HUES6 (cell line): ENCODE data around the gene FGF21.
"Not testable (repeated sequence)": the region's sequence is repeated elsewhere in the genome, so short reads cannot be mapped to it uniquely, and the experiment has no call there.

Experiments used
- H3K27ac ChIP-seq: 2 replicates; pipeline ENCODE4 v1.7.0; 2013; ENCODE audit warnings: low read depth, mild to moderate bottlenecking, low read length, inconsistent platforms
- H3K27me3 ChIP-seq: 2 replicates; pipeline ENCODE4 v1.6.1; 2013; ENCODE audit warnings: low read length; ENCODE audit not compliant: control insufficient read depth, insufficient read depth
- H3K36me3 ChIP-seq: 2 replicates; pipeline ENCODE4 v1.6.1; 2013; ENCODE audit warnings: low read length; ENCODE audit not compliant: control insufficient read depth, insufficient read depth
- H3K4me1 ChIP-seq: 2 replicates; pipeline ENCODE4 v1.6.1; 2013; ENCODE audit warnings: low read length; ENCODE audit not compliant: control insufficient read depth, insufficient read depth
- H3K4me3 ChIP-seq: 2 replicates; pipeline ENCODE4 v1.5.1; 2013; ENCODE audit warnings: low read depth, low read length
- H3K9ac ChIP-seq: one replicate; pipeline ENCODE4 v1.6.1; 2013; ENCODE audit warnings: mild to moderate bottlenecking, low read length
- H3K9me3 ChIP-seq: 2 replicates; pipeline ENCODE4 v1.6.1; 2013; ENCODE audit warnings: low read depth, low read length; ENCODE audit not compliant: control insufficient read depth, insufficient read depth

Gene FGF21

DNA sequence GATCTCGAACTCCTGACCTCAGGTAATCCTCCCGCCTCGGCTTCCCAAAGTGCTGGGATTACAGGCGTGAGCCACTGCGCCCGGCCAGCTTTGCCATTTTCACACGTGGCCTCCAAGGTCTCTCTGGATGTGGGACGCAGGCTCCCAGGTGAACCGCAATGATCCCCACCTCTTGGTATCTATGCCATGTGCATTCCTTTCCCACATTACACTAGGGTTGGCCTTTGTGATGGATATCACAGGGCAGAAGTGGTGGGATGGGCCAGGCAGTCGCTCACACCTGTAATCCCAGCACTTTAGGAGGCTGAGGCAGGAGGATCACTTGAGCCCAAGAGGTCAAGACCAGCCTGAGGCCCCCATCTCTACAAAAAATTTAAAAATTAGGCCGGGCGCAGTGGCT, 22.4 kb downstream of the FGF21 start:
- Histone ChIP-seq H3K4me3 (no peak overlapping the region), H3K4me1 (no peaks in the 10 kb centered on the region), H3K9me3 (no peaks in the 10 kb centered on the region; the same call in 1 of the 2 replicates), H3K36me3 (no peaks in the 10 kb centered on the region), H3K27me3 (no peaks in the 10 kb centered on the region), H3K9ac (no peak overlapping the region), H3K27ac (no peak overlapping the region)

DNA sequence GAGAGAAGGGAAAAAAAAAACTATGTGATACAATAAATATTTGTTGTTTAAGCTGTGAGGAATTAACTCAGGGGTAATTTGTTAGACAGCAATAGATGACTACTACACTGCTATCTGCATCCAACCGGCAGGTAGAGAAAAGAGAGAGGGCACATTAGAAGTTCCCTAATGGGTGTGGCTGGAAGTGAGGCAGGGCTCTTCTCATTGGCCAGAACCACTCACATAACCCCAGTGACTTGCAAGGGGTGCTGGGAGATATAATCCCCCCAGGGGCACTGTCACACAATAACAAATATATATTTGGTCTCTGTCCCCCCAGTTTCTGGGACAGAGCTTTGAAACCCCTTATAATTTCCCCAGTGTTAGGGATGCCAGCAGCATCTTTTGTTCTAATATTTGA, 24.3 kb downstream of the FGF21 start:
- no peak overlapping the region for H3K4me3 ChIP-seq
- no peak overlapping the region for H3K9ac ChIP-seq
- no peaks in the 10 kb centered on the region; the same call in 1 of the 2 replicates for H3K9me3 ChIP-seq
- H3K27ac ChIP-seq, result no peak overlapping the region
- no peaks in the 10 kb centered on the region for H3K36me3 ChIP-seq
- no peaks in the 10 kb centered on the region for H3K27me3 ChIP-seq
- no peaks in the 10 kb centered on the region for H3K4me1 ChIP-seq

DNA sequence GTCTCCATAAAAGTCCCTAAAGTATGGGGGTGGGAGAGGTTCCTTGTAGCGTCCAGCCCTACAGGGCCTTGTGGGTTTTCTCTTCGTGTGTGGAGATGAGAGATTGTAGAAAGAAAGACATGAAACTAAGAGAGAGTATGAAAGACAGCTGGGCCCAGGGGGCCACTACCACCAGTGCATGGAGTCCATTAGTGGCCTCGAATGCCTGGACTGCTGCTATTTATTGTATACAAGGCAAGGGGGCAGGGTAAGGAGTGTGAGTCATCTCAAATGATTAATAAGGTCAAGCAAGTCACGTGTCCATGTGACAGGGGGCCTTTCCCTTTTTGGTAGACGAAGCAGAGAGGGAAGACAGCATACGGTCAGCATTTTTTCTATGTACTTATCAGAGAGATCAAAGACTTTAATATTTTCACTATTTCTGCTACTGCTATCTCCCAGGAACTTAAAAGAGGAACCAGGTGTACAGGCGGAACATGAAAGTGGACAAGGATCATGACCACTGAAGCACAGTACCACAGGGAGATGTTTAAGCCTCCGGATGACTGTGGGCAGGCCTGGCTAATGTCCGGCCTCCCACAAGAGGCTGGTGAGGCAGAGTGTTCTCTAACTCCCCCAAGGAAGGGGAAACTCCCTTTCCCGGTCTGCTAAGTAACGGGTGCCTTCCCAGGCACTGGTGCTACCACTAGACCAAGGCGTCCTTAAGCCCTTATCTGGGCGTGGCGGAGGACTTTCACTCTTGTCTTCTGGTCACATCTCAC, 25.5 kb downstream of the FGF21 start:
- H3K4me1 ChIP-seq, result no peaks in the 10 kb centered on the region
- no peak overlapping the region for H3K4me3 ChIP-seq
- H3K27ac ChIP-seq, result no peak overlapping the region
- H3K9ac ChIP-seq, result no peak overlapping the region
- no peaks in the 10 kb centered on the region for H3K27me3 ChIP-seq
- H3K36me3 ChIP-seq, result no peaks in the 10 kb centered on the region
- H3K9me3 ChIP-seq, result no peaks in the 10 kb centered on the region; the same call in 1 of the 2 replicates

DNA sequence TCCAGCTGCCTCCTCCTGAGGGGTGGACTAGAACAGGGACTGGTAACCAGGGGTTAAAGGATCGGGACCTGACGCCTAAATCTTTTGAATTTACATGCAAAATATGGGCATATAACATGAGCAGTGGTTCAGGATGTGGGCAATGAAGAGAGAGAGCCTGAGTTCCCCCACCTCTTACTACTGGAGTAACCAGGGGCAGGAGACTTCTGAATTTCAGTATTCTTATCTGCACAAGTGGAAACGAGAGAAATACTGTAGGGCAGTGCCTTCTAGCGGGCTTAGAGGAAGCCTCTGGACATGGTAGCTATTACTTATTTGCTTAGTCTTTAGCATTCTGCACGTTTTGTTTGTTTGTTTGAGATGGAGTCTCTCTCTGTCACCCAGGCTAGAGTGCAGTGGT, 29.2 kb downstream of the FGF21 start:
- Histone ChIP-seq H3K4me1 (no peaks in the 10 kb centered on the region), H3K9ac (no peak overlapping the region), H3K4me3 (no peak overlapping the region), H3K9me3 (no peaks in the 10 kb centered on the region), H3K36me3 (no peaks in the 10 kb centered on the region), H3K27ac (no peak overlapping the region), H3K27me3 (no peaks in the 10 kb centered on the region)

DNA sequence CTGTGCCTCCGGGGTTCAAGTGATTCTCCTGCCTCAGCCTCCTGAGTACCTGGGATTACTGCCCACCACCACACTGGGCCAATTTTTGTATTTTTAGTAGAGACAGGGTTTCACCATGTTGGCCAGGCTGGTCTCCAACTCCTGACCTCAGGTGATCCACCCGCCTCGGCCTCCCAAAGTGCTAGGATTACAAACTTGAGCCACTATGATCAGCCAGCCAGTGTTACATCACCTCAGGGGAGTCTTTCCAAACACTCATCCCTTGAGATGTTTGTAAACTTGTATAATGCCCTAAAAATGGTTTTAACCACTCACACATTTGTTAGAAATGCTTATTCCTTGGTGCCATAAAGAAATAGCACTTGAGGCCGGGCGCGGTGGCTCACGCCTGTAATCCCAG, 31.1 kb downstream of the FGF21 start:
- not testable (repeated sequence) for H3K4me1 ChIP-seq, H3K27me3 ChIP-seq, H3K36me3 ChIP-seq, H3K9me3 ChIP-seq, H3K9ac ChIP-seq, H3K4me3 ChIP-seq, H3K27ac ChIP-seq

DNA sequence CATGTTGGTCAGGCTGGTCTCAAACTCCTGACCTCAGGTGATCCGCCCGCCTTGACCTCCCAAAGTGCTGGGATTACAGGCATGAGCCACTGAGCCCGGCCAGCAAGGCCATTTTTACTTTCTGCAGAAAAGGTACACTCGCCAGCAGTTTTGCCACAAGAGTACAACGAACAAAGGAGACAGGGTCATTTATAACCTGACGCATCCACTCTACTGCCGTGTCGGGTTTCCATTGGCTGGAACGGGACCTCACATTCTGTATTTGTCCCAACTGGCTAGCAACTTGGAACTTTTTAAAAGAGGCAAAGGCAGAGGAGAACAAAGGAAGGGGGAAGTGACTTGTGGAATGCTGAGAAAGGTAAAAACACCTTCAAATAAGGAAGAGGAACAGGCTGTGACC, 32.0 kb downstream of the FGF21 start:
- not testable (repeated sequence) for H3K4me3 ChIP-seq, H3K36me3 ChIP-seq, H3K4me1 ChIP-seq, H3K9ac ChIP-seq, H3K27ac ChIP-seq, H3K9me3 ChIP-seq, H3K27me3 ChIP-seq

DNA sequence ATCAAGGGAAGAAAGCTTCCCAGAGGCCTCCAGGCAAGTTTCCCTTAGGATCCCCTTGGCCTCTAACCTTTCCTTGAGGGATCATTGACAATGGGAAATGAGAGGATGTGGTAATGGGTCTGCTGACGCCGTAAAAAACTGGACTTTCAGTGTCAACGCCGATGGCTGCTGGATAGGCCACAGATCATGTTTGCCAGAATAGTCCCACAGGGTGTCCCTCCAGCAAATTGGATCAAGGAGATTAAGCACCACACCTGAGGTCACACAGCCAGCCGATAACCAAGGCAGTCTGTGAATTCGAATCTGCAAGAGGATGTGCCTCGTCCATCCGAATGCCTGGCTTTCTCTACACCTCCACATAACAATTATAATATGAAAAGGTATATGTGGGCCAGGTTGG, 37.9 kb downstream of the FGF21 start:
- Histone ChIP-seq H3K4me3 (no peak overlapping the region), H3K9me3 (no peaks in the 10 kb centered on the region), H3K27me3 (no peaks in the 10 kb centered on the region), H3K9ac (no peak overlapping the region), H3K27ac (no peak overlapping the region), H3K4me1 (no peaks in the 10 kb centered on the region), H3K36me3 (no peaks in the 10 kb centered on the region)

DNA sequence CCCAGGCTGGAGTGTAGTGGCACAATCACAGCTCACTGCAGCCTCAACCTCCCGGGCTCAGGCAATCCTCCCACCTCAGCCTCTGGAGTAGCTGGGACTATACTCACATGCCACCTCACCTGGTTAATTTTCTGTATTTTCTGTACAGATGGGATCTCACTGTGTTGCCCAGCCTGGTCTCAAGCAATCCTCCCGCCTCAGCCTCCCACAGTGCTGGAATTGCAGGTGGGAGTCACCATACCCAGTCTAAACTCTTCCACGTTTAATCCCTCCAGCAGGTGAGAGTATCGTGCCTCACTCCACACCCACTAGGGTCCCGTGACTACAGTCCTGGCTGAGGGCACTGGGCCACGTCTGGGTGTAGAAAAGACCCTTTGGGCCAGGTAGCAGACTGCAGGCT, 39.0 kb downstream of the FGF21 start:
- Histone ChIP-seq H3K9me3 (no peaks in the 10 kb centered on the region), H3K36me3 (no peaks in the 10 kb centered on the region), H3K4me1 (peaks cover 5% of the 10 kb centered on the region), H3K27me3 (no peaks in the 10 kb centered on the region), H3K27ac (no peak overlapping the region), H3K4me3 (no peak overlapping the region), H3K9ac (no peak overlapping the region)

DNA sequence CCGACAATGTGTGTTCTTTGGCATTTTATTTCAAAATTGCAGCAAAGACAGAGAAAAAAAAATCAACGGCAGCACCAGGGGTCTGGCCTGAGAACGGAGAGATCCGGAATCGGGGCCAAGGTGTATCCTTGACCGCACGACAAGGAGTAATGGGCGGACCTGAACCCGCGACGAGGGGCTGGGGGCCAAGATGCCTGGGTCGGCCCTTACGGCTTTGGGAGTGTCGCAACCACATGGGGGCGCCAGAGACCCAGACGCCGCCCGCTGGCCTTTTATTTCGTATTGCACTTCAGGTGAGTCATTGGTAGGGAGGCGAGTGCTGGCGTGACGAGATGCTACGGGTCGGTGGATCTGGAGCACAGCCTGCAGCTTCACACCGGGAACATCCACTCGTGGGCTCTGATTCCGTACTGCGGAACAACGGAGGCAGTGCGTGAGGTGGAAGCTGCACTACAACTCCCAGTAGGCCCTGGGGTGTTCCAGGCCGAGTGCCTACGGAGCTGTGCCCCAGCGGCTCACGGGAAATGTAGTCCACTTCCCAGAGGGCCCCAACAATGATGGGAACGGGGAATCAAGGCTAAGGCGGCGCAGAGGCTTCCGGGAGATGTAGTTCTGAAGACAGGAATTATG, 39.8 kb downstream of the FGF21 start:
- H3K4me1 ChIP-seq, result peaks cover 9% of the 10 kb centered on the region
- no peaks in the 10 kb centered on the region for H3K9me3 ChIP-seq
- H3K9ac ChIP-seq, result peak overlapping the region; percentile 63
- H3K4me3 ChIP-seq, result peak overlapping the region; percentile 84
- H3K36me3 ChIP-seq, result no peaks in the 10 kb centered on the region
- H3K27ac ChIP-seq, result no peak overlapping the region
- no peaks in the 10 kb centered on the region for H3K27me3 ChIP-seq

DNA sequence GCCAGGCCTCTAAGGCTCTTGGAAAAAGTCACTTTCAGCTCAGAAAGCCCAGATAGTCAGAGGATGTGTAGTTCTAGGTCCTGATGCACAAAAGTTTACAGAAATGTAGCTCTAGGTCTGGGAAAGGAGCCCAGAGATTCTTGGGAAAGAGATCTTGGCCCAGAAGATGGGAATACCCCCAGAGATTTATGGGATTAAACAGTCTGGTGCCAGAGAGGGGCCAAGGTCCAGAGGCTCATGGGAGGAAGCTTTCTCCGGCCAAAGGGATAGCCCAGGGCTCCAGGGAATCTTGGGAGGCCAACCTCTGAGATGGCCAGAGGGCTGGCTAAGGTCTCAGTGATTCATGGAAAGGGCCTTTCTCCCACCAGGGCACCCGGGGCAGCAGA, 40.4 kb downstream of the FGF21 start:
- H3K4me3 ChIP-seq, result no peak overlapping the region
- H3K9ac ChIP-seq, result no peak overlapping the region
- H3K27me3 ChIP-seq, result no peaks in the 10 kb centered on the region
- no peaks in the 10 kb centered on the region for H3K36me3 ChIP-seq
- H3K27ac ChIP-seq, result no peak overlapping the region
- peaks cover 9% of the 10 kb centered on the region for H3K4me1 ChIP-seq
- no peaks in the 10 kb centered on the region for H3K9me3 ChIP-seq

DNA sequence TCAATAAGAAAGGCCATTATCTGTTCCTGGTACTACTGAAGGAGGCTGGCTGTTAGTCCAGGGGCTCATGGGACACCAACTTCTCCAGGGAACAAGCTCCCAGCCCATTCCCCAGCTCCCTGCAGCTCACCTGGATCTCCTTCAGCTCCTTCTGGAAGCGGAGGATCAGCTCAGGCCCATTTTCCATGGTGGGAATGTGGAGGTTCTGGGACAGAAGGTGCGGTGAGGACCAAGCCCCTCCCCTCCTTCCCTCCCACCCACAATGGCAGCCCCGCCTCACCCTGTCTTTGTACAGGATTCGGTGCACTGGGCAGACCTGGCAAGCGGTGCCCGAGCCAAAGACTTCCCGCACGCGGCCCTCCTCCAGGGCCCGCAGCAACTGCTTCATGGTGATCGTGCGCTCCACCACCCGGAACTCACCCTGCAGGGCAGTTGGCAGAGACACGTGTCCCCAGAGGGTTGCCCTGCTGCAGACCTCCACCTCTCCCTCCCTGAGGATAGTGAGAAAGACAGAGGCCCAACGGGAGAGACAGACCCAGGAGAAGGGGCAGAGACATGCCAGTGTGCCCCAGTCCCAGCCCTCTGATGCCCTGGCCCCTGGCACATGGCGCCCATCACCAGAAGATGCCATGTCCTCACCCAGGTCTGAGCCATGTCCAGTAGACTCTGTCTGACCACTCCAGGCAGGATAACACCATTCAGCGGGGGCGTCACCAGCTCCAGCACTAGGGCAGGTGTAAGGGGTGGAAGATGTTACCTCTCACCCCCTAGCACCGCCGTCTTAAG, 41.2 kb downstream of the FGF21 start:
- no peak overlapping the region for H3K9ac ChIP-seq
- no peak overlapping the region for H3K27ac ChIP-seq
- no peaks in the 10 kb centered on the region for H3K9me3 ChIP-seq
- H3K4me1 ChIP-seq, result peaks cover 9% of the 10 kb centered on the region
- no peaks in the 10 kb centered on the region for H3K27me3 ChIP-seq
- H3K36me3 ChIP-seq, result no peaks in the 10 kb centered on the region
- H3K4me3 ChIP-seq, result no peak overlapping the region
